ENCODE measurements around the gene OSBPL6. TPM values are rescaled to one million over a fixed set of nuclear protein-coding genes. Genes with fewer than 3 reads are reported as not detected.

Gene OSBPL6
- total and polyA plus RNA-seq, 2 of the 13 experiments (the other 11 are each of a cell fraction or from before 2014, with no cell fraction given), result 0.03 to 0.11 TPM

DNA sequence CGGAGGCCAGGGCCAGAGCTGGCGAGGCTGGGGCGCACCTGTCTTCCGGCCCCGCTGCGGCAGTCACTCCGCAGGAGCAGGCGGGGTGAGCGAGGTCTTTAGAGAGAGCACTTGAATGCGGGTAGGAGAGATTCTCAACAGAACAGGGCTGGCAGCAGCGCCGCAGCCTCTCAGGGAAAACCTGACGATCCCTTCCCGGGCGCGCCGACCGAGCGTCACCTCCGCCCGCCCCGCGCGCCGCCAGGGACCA is 256.1 kb downstream of the OSBPL6 start (continued):
- TF ChIP-seq, protein P1, sequence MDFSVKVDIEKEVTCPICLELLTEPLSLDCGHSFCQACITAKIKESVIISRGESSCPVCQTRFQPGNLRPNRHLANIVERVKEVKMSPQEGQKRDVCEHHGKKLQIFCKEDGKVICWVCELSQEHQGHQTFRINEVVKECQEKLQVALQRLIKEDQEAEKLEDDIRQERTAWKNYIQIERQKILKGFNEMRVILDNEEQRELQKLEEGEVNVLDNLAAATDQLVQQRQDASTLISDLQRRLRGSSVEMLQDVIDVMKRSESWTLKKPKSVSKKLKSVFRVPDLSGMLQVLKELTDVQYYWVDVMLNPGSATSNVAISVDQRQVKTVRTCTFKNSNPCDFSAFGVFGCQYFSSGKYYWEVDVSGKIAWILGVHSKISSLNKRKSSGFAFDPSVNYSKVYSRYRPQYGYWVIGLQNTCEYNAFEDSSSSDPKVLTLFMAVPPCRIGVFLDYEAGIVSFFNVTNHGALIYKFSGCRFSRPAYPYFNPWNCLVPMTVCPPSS (IDR thresholded peaks at IDR 0.05), result no peak
- TF ChIP-seq SUZ12 (IDR thresholded peaks at IDR 0.05; ENCODE audit: low read depth, low read length) (no peak), CBX1 (IDR thresholded peaks at IDR 0.05; ENCODE audit: low read depth) (no peak), MED13 (CRISPR knock-in tag; IDR thresholded peaks at IDR 0.05) (no peak), ZNF432 (CRISPR knock-in tag; IDR thresholded peaks at IDR 0.05; ENCODE audit: borderline replicate concordance) (no peak), ZNF577 (CRISPR knock-in tag; IDR thresholded peaks at IDR 0.05; ENCODE audit: borderline replicate concordance, low read depth) (no peak), TEAD2 (CRISPR knock-in tag; IDR thresholded peaks at IDR 0.05) (no peak), ZMYM3 (CRISPR knock-in tag; IDR thresholded peaks at IDR 0.05) (no peak), KMT2B (CRISPR knock-in tag; IDR thresholded peaks at IDR 0.05) (0 out of 2 replicates have a peak, but pooled peaks have one; percentile 46), MBNL3 (CRISPR knock-in tag; conservative IDR thresholded peaks at IDR 0.05) (no peak), ZNF670 (CRISPR knock-in tag; IDR thresholded peaks at IDR 0.05; ENCODE audit: borderline replicate concordance) (no peak), TBX2 (CRISPR knock-in tag; IDR thresholded peaks at IDR 0.05; ENCODE audit: borderline replicate concordance) (no peak), GFI1 (CRISPR knock-in tag; IDR thresholded peaks at IDR 0.05; ENCODE audit: borderline replicate concordance) (no peak; the same call in 1 of the 2 replicates), GATAD2A (CRISPR knock-in tag; IDR thresholded peaks at IDR 0.05) (no peak), PHF20 (CRISPR knock-in tag; IDR thresholded peaks at IDR 0.05) (no peak; the same call in 1 of the 2 replicates), TMF1 (CRISPR knock-in tag; IDR thresholded peaks at IDR 0.05; ENCODE audit: low read depth) (no peak), ZNF747 (CRISPR knock-in tag; IDR thresholded peaks at IDR 0.05; ENCODE audit: borderline replicate concordance) (no peak), ZNF282 (IDR thresholded peaks at IDR 0.05; ENCODE audit: partially characterized antibody) (no peak), ETV5 (CRISPR knock-in tag; IDR thresholded peaks at IDR 0.05; ENCODE audit: borderline replicate concordance) (peak; percentile 12; the same call in 1 of the 2 replicates), BRCA1 (CRISPR knock-in tag; IDR thresholded peaks at IDR 0.05) (no peak; the same call in 1 of the 2 replicates), PCBP1 (IDR thresholded peaks at IDR 0.05; ENCODE audit: borderline replicate concordance, low read depth, low read length) (no peak)
- TF ChIP-seq, protein P2, sequence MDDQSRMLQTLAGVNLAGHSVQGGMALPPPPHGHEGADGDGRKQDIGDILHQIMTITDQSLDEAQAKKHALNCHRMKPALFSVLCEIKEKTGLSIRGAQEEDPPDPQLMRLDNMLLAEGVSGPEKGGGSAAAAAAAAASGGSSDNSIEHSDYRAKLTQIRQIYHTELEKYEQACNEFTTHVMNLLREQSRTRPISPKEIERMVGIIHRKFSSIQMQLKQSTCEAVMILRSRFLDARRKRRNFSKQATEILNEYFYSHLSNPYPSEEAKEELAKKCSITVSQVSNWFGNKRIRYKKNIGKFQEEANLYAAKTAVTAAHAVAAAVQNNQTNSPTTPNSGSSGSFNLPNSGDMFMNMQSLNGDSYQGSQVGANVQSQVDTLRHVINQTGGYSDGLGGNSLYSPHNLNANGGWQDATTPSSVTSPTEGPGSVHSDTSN (CRISPR knock-in tag; IDR thresholded peaks at IDR 0.05; ENCODE audit: borderline replicate concordance), result no peak
- TF ChIP-seq, protein P3, sequence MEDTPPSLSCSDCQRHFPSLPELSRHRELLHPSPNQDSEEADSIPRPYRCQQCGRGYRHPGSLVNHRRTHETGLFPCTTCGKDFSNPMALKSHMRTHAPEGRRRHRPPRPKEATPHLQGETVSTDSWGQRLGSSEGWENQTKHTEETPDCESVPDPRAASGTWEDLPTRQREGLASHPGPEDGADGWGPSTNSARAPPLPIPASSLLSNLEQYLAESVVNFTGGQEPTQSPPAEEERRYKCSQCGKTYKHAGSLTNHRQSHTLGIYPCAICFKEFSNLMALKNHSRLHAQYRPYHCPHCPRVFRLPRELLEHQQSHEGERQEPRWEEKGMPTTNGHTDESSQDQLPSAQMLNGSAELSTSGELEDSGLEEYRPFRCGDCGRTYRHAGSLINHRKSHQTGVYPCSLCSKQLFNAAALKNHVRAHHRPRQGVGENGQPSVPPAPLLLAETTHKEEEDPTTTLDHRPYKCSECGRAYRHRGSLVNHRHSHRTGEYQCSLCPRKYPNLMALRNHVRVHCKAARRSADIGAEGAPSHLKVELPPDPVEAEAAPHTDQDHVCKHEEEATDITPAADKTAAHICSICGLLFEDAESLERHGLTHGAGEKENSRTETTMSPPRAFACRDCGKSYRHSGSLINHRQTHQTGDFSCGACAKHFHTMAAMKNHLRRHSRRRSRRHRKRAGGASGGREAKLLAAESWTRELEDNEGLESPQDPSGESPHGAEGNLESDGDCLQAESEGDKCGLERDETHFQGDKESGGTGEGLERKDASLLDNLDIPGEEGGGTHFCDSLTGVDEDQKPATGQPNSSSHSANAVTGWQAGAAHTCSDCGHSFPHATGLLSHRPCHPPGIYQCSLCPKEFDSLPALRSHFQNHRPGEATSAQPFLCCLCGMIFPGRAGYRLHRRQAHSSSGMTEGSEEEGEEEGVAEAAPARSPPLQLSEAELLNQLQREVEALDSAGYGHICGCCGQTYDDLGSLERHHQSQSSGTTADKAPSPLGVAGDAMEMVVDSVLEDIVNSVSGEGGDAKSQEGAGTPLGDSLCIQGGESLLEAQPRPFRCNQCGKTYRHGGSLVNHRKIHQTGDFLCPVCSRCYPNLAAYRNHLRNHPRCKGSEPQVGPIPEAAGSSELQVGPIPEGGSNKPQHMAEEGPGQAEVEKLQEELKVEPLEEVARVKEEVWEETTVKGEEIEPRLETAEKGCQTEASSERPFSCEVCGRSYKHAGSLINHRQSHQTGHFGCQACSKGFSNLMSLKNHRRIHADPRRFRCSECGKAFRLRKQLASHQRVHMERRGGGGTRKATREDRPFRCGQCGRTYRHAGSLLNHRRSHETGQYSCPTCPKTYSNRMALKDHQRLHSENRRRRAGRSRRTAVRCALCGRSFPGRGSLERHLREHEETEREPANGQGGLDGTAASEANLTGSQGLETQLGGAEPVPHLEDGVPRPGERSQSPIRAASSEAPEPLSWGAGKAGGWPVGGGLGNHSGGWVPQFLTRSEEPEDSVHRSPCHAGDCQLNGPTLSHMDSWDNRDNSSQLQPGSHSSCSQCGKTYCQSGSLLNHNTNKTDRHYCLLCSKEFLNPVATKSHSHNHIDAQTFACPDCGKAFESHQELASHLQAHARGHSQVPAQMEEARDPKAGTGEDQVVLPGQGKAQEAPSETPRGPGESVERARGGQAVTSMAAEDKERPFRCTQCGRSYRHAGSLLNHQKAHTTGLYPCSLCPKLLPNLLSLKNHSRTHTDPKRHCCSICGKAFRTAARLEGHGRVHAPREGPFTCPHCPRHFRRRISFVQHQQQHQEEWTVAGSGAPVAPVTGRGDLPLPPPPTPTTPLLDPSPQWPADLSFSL (CRISPR knock-in tag; IDR thresholded peaks at IDR 0.05), result 0 out of 2 replicates have a peak, but pooled peaks have one; percentile 7
- TF ChIP-seq, protein P4, sequence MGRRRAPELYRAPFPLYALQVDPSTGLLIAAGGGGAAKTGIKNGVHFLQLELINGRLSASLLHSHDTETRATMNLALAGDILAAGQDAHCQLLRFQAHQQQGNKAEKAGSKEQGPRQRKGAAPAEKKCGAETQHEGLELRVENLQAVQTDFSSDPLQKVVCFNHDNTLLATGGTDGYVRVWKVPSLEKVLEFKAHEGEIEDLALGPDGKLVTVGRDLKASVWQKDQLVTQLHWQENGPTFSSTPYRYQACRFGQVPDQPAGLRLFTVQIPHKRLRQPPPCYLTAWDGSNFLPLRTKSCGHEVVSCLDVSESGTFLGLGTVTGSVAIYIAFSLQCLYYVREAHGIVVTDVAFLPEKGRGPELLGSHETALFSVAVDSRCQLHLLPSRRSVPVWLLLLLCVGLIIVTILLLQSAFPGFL (CRISPR knock-in tag; IDR thresholded peaks at IDR 0.05), result no peak
